CD4-positive, alpha-beta T cell treated with Interferon alpha-2 for 1 hour (primary cell): ENCODE results near the gene OR13G1.
"Not testable (repeated sequence)": the region's sequence is repeated elsewhere in the genome, so short reads cannot be mapped to it uniquely, and the experiment has no call there.

Source experiments
- DNase-seq, 2 donors: peaks; one replicate each; pipeline ENCODE4 v3.0.0-alpha.2; 2020 to 2022

The OR13G1 gene, protein sequence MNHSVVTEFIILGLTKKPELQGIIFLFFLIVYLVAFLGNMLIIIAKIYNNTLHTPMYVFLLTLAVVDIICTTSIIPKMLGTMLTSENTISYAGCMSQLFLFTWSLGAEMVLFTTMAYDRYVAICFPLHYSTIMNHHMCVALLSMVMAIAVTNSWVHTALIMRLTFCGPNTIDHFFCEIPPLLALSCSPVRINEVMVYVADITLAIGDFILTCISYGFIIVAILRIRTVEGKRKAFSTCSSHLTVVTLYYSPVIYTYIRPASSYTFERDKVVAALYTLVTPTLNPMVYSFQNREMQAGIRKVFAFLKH

DNA sequence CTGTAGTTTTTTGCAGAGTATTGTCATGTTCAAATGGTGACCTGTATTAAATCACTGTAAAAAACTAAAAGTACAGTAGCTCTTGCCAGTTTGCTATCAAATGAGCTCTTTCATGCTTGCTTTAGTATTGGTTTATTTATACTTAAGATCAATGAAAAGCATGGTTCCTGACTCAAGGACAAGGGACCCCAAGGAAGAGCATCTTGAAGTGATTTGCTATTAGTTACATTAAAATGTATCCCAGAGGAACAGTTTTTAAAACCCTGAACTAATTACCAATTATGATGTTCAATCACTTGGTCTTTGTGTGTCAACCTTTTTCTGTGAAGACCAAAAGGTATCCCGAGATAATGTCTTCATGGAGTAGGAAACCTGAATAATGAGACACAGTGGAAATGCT lies at the start of gene OR13G1:
OR13G1 (minus strand) TSS at position 101 of the 400 bp plus-strand sequence. CDS start 6,698 bp downstream, outside the sequence.
- DNase-seq, result no peak

DNA sequence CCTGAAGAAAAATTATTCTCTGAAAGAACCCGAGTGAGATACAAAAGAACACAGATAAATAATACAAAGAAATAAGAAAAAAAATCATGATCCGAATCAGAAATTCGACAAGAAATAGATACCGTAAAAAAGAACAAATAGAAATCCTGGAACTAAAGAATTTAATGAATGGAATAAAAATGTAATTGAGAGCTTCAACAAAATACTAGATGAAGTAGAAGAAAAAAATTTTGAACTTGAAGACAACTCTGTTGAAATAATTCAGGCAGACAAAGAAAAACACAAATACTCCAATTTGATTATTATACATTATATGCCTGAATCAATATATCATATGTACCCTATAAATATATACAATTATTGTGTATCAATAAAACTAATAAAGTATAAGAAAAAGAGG lies 41.7 kb upstream of the OR13G1 start:
- DNase-seq, result no peak

DNA sequence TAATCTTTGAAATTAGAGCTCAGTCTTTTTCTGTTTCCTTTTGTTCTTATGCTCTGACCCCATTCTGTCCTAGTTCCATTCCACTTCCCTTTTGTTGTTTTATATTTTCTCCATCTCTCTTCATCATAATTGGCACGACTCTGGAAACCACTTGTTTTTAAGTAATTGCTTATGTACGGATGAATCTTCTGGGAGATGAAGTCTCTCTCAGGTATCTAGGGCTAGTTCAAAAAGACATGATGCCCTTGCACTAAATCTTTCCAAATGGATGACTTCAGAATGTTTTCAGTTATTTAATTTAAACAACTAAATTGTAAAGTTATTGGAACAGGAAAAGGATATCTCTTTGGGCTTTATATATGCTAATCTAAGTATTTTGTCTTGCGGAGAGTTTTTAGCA lies 37.0 kb upstream of the OR13G1 start, which contains the start of gene OR6F1:
OR6F1 (minus strand) TSS at position 101 of the 400 bp plus-strand sequence. CDS start 3,891 bp downstream, outside the sequence.
- no peak for DNase-seq

- no peak for DNase-seq
Observed at GRCh38 chr1:247713753-247714152, 34.2 kb upstream of the OR13G1 start.

- not testable (repeated sequence) for DNase-seq
Observed at GRCh38 chr1:247710681-247711080, 31.1 kb upstream of the OR13G1 start.

DNA sequence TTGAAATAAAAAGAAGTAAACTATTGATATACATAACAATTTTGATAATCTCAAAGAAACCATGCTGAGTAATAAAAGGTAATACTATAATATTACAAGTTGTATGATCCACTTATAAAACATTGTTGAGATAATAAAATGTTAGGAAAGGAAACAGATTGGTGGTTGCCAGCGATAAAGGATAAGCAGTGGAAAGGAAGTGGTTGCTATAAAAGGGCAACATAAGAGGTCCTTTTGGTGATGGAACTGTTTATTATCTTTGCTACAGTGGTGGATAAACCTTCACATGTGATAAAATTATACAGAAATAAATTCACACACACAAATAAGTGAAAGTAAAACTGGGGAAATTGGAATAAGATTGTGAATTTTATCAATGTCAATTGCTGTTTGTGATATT lies 21.8 kb upstream of the OR13G1 start:
- no peak for DNase-seq

DNA sequence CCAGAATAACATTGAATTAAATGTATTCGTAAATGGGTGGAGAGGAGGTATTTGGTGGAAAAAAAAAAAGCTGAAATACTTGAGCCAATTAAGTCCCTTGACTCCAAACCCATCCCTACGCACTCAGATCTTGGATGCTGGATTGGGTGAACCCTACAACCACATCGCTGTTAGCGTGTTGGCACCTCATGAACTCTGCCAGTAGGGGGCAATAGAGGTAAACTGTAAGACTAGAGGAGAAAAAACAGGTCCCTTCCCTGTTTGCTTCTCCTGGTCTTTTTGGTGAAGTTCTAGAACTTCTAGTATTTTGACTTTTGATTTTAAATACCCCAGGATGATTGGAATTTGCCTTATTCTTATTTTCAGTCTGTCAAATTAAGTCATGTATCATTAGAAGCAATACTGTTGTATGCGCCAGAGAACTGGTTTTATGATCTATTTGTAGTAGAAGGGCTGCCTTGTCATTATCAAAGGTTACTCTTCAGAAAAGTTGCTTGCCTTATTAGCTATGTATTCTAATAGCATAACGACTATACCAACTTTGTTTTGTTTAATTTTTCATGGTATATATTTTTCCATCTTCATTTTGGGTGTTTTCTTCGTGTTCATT lies 1.9 kb upstream of the OR13G1 start:
- DNase-seq, result peak; percentile 9 to 35

DNA sequence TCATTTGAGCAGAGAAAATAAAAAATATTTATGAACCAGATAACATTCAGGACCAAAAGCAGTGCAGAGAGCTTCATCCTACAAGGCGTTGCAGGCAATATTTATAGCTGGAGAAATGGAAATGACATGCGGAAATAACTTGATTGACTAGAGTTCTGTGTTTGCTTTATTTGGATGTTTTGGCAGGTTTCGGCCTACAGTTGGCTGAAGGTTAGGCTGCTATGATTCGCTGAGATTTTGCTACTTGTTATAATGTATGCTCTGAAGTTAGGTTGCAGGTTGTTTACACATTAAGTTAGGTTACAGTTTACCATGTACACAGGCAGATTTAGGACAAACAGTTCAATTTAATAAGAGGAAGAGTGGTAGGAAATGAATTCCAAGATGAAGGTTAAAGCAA lies 632 bp upstream of the OR13G1 start:
- no peak for DNase-seq

DNA sequence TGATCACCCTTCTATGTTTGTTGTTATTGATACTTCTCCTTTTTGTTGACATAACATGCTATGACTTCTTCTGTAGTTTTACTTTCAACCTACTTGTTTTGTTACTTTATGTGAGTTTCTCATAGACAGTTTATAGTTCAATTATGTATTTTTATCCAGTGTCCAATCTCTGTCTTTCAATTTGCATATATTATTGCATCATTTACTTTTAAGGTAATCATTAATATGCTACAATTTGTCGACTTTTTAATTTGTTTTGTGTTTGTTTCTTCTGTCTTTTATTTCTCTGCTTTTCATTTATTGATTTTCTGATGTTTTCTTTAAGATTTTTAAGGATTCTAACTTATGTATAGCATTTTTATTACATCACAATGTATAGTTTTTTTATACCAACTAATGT lies 10.3 kb downstream of the OR13G1 start:
- DNase-seq, result no peak

GRCh38 chr1:247656221-247656875 lies 23.2 kb downstream of the OR13G1 start:
- DNase-seq, result no peak

GRCh38 chr1:247653040-247653439 lies 26.5 kb downstream of the OR13G1 start:
- no peak for DNase-seq

GRCh38 chr1:247647864-247648263 lies 31.7 kb downstream of the OR13G1 start:
- no peak for DNase-seq

GRCh38 chr1:247646867-247647266 lies 32.7 kb downstream of the OR13G1 start:
- no peak for DNase-seq

DNA sequence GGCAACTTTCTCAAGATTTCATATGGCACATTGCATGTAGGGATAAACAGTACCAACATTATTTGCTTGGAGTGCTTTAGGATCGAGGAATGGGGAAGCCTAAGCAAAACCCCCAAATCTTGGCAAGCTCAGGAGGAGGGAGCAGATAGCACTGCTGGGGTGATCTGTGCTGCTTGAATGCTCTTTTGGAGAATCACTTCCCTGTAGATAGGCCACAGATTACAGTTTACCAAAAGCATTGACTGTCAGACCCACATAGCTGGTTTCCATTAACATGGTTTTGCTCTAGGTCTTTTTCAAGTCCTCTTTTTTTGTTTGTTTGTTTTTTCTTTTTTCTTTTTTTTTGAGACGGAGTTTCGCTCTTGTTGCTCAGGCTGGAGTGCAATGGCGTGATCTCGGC lies 36.8 kb downstream of the OR13G1 start:
- no peak for DNase-seq

GRCh38 chr1:247639381-247639981 lies 40.1 kb downstream of the OR13G1 start:
- DNase-seq, result peak; percentile 25 to 44

GRCh38 chr1:247638781-247639180 lies 40.8 kb downstream of the OR13G1 start:
- no peak for DNase-seq

- no peak for DNase-seq
Observed at GRCh38 chr1:247638011-247638410, 41.5 kb downstream of the OR13G1 start.

- DNase-seq, result no peak
Observed at GRCh38 chr1:247627951-247628350, 51.6 kb downstream of the OR13G1 start.
